ENCODE data around the gene SNUPN.
A peak's percentile ranks its signal among the peaks of the same experiment; 100 is the strongest.

SNUPN gene

DNA sequence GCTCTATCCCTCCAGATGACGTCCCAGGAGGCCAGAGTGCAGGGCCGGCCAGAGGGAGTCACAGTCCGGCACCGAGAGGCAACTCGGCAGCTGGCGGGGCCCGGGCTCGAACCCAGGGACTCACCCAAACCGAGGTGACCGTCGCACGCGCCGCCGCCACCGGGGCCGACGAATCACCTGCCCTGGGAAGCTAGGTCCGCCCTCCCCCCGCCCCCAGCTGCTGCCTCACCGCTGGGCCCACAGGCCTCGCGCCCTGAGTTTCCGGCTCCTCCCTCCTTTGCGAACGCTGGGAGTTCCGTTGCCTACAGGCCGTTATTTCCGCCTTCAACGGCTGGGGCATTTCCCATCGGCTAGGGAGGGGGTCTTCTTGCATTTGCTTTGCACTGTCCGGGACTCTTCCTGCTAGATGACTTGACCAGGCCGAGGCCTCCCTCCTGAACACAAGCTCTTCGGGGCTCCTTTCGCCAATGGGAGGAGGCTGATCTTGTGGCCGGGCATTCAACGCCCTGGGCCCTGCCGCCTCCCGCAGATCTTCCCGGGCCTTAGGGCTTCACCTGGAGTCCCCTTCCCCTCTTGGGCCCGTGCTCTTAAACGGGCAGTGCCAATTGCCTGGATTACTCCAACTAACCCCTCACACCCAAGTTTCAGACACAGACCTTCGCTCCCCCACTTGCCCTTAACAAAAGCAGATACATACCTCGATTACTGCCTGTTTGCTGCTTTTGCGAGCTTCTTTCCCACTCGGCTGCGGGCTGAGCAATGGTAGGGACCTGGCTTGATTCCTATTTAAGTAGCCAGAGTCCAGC is at the start of gene SNUPN:
SNUPN (minus strand) TSS at position 184 of the 806 bp plus-strand sequence. CDS start 4,674 bp downstream, outside the sequence.
- DNase-seq (ENCODE audit: low spot score): peak; percentile 94

DNA sequence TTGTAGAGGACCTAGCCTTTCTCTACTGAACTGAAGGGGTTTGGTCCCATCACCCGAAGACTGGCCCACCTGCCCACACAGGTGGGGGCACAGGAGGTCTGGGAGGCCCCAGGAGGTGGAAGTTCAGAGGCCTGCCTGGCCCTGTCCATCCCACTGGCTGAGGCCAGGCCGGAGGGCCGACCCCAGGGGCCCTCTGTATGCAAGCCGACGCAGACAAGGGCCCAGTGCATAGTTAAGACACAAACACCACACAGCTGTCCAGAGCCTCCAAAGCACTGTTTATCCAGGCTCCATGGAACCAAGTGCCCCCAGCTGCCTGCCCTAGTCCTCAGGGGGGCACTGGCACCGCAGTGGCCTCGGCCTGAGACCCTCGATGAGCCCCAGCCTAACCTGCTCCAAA is 48.8 kb upstream of the SNUPN start:
- no peak for DNase-seq (ENCODE audit: low spot score)

DNA sequence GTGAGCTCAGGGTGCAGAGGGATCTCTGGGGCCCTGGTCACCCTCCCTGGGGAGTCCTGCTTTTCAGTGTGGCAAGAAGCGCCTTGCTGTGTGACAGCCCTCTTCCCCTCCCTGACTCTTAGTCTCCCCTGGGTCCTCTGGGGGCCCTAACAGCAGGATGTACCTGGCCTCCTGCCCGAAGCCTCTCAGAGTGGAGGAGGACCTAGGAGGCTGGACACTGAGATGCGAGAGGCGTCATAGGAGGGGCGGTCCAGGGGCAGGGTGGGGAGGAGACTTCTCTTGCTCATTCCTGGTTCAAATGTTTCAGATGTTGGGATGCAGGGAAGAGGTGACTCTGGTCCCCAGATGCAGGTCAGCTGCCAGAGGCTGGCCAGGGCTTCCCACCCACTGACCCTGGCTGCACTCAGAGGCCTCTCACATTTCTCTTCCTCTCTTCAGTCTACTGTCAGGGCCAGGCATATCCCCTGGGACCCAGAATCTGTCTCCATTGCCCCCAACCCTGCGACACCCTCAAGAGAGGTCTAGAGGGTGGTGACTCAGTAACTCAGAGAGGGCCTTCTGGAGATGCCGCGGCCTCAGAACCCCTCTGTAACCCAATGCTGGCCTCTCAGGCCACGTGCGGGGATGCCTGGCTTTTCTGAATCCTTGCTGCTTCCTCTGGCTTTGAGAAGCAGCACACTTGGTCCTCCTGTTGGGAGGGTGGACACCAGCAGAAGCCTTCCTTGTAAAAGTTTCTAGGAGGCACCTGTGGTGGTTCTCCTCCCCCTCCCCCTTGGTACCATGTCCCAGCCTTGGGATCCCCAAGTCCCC is 48.1 kb upstream of the SNUPN start:
- DNase-seq (ENCODE audit: low spot score): no peak

DNA sequence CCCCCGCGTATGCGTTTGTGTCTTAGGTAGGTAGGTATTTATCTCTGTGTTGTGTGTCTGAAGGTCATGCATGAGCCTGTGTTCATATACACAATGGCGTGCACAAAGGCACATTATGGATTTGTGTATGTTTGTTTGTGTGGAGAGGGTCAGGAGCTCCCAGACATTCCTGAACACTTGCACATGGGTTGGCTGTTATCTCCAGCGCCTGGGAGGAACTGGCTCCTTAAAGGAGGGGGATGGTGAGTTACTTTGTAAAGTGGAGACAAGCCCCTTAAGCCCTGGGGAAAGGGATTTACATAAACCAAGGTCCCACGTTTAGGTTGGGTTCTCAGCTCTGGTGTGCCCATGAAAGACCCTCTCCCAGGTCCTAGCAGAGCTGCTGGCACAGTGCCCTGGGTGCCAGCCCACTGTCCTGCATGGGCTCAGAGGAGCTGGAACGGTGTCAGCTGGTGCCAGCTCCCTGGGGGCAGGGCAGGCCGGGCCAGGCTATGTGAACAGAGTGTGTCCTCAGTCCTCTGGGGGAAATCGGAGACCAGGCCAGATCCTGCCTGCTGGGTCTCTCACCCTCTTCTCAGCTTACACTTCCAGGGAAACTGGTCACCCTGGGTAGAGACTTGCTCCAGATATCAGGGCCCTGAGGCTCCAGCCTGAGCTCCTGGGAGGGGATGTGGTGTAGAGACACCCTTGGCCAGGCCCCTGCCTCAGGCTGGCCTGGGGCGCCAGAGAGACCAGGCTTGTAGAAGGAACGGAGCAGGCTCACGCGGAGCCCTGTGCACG is 47.3 kb upstream of the SNUPN start:
- no peak for DNase-seq (ENCODE audit: low spot score)

DNA sequence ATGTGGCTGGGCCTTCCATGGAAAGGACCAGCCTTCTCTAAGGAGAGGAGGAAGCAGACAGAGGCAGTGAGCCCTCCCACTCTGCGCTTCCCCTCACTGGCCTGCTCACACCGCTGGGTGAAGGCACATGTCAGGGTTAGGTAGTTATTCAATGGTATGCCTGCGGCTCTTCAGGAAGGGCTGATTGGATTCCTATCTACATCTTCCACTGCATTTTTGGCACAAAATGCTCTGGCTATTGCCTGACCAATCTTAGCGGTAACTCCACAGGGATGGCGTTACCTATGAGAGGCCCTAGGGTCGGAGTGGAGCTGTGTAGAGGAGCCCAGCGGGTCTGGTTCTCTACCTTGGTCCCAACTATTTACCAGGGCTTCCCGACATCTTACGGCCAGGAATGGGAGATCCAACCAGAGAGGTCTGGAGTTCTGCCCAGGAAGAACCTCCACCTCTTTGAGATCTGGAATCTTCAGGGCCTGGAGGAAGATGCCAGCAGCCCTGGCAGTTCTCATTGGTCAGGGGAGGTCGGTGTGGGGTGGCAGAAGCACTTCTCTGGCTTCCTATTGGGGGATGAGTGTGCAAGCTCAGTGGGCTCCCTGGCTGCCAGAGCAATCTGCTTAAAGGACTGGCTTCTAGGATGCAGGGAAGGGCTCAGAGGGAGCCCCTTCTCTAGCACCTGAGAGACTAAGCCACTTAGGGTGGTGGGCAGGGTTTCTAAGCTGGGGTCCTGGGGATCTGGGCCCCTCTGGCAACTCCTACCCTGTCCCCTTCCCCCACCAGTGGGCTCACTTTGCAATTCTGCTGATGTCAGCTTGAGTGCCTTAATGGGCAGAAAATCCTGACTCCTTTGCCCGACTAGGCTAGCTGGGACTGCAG is 46.4 kb upstream of the SNUPN start:
- no peak for DNase-seq (ENCODE audit: low spot score)

DNA sequence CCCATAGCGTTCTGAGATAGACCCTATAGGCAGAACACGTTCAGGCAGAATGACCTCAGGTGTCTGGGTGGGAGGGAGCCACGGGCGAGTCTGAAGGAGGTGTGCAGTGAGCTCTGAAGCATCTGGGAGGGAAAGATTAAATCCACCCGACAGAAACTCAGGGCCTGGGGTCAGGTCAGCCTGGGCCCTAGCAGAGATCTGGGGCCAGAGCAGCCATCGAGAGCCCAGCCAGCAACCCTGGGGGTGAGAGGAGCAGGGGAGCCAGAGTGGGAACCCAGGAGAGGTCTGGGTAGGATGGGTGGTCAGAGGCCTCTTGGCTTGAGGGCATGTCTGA is 44.3 kb upstream of the SNUPN start:
- no peak for DNase-seq (ENCODE audit: low spot score)

DNA sequence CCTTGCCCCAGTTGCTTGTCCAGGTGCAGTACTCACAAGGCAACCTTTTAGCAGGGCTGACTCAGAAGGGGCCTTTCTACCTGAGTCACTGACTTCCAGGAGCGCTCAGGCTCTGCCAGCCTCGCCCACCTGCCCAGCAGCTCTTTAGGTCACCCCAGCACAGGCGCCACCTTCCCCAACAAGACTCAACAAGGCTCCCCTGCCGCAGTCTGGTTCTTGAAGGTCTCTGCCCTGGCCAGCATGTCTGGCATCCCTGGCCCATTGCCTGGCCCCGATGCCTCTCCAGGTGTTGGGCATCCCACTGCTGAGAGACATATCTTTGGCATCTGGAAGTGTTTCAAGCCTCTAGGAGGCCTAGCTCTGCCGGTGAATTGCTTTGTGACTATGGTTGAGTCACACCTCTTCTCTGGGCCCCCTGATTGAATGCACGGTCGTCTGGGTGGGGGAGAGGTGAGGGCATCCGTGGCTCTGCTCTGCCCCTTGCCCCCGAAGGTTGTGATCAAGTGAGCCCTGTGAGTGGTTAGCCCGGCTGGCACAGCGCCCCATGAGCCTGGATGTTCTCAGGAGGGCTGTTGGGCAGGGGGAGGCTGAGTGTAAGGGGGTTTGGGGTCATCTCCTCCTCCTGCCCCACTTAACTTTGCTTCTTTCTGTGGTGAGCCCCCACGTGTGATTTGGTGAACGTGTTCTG is 43.8 kb upstream of the SNUPN start:
- DNase-seq (ENCODE audit: low spot score): no peak

DNA sequence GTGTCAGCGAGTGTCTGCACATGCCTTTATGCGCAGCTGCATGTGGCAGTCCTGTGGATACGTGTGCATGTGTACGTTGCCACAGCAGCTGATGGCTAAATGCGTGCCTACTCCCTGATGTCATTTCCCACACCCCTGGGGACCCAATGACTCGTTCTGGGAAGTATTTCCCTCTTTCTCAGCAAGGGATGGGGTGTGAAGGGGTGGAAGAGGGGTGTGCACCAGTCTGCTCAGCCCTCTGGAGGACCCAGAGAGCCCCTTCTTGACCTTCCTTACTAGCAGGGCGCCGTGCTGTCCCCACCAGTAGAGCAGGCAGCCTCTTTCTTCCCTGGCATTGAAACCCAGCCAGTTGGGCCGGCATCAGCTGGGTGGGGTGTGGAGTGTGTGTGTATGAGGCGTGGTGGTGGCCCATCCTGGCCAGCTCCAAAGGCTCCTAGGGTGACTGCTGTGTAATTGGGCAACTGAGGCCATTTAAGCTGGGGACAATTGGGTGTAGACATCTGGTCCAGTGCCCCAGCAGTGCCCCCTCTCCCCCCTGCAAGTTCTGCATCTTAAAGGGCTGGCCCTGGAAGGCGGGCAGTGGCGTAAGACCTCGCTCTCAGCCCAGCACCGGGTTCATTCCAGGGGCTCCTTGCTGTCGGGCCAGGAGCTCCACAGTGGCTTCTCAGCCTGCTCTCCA is 41.4 kb upstream of the SNUPN start:
- no peak for DNase-seq (ENCODE audit: low spot score)

DNA sequence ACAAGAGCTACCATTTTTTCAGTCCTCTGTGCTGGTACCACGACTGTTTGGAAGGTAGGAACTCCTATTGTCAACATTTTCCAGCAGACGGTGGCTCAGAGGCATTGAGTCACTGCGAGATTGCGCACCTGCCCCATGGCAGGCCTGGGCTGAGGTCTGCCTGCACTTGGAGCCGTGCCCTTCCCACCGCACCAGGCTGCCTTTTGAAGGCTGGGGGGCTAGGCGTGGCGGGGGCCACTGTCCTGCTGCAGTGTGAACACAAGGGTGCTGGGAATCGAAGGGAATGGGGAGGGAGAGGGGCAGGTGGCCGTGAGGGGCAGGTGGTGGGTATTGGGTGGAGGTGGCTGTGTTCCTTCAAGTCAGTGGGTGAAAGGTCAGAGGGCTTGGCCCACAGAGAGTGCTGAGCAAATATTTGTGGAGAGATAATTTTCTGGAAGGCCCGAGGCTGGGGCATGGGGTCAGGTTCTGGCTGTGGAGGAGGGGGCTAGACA is 38.5 kb upstream of the SNUPN start:
- no peak for DNase-seq (ENCODE audit: low spot score)

DNA sequence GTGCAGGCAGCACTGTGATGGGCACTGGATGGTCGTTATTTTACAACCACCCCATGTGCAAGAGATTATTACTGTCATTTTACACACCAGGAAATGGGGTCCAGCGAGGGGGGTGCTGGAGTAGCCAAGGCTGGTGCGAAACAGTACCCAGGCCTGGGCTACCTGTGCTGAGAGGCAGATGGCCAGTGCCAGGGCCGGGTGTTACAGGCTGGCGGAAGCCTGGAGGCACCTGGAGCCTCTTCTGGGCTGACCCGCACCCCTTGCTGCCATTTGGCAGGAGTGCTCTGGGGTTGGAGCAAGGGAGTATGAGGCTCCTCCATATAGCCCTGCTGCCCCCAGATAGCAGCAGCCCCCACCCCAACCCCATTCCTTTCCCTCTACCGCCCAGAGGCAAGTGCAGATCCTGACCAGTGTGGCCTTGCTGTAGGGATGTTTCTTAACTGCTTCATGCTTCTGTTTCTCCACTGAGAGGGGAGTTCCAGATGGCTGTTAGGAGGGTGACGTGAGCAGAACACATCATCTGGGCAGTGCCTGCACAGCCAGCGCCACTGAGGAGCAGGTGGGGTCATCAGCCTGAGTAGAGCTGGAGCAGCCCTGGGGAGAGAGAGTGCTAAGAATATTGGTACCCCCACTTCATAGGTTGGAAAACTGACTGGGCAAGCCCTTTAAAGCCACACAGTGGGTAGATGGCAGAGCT is 37.4 kb upstream of the SNUPN start:
- DNase-seq (ENCODE audit: low spot score): no peak

DNA sequence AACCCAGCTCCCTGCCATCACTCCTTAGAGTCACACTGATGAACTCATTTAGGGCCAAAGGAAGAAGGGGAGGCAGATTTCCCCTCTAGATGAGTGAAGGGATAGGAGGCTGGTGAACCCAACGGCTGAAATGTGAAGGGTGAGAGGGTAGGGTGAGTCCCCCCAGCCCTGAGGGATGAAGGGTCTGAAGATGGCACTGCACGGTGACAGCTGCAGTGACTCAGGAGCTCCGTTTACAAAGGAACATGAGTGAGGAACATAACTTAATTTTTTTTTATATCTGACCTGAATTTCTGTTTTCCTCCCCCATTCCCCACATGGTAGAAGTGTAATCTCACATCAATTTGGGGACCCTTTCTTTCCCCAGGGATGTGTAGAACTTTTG is 36.2 kb upstream of the SNUPN start:
- DNase-seq (ENCODE audit: low spot score): no peak

DNA sequence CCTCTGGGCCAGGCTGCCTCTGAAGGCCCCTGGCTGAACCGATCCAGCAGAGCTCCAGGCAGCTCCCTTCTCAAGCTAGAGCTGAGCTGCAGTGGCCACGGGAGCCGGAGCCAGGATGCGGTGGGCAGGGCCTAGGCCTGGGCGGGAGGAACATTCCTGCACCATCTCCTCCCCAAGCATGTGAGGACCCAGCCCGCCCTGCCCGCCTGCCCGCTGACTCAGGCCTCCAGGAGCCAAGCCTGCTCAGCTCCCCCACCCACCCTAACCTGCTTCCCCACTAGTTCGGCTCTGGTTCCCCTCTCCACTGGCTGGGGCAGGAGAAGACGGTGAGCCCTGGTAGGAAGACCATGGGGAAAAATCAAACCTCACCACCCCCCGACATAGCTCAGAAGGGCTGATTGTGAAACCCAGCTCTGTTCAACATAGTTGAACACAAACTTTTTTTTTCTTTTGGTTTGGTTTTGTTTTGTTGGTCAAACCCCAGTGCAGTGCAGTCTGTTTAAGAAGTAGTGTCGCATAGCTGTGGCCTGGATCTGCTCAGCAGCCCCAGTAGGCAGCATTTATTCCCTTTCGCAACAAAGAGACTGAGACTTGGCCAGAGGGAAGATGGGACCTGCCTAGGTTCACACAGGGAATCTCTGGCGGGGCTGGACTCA is 35.7 kb upstream of the SNUPN start:
- no peak for DNase-seq (ENCODE audit: low spot score)

DNA sequence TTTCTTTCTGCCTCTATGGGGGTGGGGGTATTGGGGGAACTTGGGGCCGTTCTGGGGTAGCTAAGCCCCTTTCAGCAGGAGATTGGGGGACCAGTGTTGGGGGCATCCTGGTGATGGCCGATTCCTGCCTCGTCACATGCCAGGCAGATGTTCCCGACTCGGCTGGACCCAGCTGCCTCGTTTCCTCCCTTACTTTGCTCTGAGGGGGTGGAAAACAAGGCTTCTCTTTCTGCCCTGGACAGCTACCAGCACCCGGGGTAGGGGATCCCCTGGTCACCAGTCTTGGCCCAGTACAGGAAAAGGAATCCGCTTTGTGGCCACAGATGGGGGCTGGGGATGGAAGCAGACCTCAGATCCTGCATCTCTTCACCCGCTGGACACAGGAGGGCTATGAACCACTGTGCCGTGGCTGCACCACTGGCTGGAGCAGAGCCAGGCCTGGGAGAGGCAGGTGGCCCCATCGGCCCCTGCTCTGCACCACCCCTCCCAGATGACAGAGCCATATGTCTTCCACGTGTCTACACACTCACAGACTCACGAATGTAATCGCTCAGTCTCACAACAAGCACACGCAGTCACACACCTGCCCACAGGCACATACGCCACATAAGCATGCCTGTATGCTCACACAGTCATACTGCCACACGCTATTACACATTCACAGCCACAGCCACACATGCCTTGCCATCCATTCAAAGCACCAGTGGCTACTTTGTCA is 34.6 kb upstream of the SNUPN start:
- DNase-seq (ENCODE audit: low spot score): no peak

DNA sequence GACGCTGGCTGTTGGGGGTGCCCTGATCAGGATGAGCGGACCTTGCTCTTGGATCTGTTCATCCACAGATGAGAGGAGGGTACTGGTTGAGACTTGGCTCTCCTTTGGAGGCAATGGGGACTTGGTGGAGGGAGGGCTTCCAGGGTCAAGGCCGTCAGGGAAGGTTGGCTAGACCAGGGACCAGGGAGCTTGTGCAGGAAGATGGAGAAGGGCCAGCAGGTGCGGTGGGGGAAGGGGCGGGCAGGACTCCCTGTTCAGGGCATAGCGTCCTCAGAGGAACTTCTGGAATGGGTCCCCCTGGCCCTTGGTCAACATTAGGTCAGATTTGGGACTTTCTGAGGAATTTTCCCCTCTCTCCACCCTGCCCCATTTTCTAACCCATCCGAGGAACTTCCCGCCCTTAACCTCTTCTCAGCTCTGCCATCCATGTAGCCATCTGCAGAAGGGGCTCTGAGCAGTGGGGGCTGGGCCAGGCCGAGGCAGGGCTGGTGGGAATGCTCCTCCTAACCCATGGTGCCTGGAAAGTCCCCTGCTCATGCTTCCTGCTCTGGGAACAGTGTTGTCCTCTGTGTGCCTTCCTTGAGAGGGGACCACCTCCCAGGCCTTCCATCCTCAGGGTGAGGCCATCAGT is 33.7 kb upstream of the SNUPN start:
- DNase-seq (ENCODE audit: low spot score): no peak

DNA sequence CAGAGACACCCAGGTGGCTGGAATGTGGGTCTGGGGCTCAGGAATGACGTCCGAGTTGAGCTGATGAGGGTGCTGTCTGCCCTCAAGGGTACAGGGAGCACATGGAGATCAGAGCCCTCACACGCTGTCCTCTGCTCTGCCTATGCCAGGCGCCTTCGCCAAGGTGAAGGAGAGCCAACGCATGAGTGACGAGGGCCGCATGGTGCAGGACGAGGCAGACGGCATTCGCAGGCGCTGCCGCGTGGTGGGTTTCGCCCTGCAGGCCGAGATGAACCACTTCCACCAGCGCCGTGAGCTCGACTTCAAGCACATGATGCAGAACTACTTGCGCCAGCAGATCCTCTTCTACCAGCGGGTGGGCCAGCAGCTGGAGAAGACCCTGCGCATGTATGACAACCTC is 31.3 kb upstream of the SNUPN start:
- DNase-seq (ENCODE audit: low spot score): no peak

DNA sequence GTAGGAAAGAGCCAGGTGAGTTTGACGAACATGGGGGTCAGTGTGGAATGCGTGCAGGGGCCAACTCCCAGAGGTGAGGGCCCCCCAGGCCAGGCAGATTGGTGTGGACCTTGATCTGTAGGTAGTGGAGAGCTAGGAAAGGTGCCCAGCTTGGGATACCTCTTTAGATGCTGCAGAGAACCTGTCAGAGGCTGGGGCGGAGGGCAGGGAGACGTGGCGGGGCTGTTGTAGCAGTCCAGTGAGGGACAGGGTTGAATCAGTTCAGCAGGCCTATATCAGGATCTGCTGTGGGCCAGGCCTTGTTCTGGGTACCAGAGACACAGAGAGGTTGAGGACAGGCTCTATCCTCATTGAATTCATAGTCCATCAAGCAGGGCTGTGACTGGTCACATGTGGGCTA is 30.8 kb upstream of the SNUPN start:
- no peak for DNase-seq (ENCODE audit: low spot score)

DNA sequence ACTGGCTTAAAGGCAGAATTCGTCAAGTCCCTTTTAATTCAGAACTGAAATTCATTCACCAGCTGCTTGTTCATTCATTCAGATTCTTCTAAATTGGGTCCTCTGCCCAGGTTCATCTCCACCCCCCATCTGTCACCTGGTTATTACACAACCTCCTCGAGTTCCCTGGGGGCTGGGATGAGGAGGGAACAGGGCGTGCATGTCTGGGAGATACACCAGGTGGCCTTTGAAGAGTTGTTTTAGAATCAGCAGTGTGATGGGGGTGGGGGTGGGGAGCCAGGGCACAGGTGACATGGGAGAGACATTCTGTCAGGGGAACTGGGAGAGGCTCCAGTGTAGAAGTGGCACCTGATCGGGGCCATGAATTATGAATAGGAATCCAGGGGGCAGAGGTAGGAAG is 30.4 kb upstream of the SNUPN start:
- DNase-seq (ENCODE audit: low spot score): no peak

Data from CD4-positive, alpha-beta T cell treated with Interleukin-6 at 100 ng/mL for 8 hours (primary cell).